WTC11 (cell line): Measurements from ENCODE around the gene OR2W3. TPM values are rescaled to one million over a fixed set of nuclear protein-coding genes. Genes with fewer than 3 reads are reported as not detected.

Experiments
- ATAC-seq: fragments of 200-7000 bp; cut with Tn5 transposase; 2 replicates; pipeline ENCODE4 v1.10.0; 2021; ENCODE audit warnings: mild to moderate bottlenecking, moderate library complexity
- CTCF ChIA-PET: fragments of 300-600 bp; sonication (Branson Sonifier 250); formaldehyde crosslinking; loops from one replicate; lab custom pipeline; 2021; ENCODE audit warnings: antibody characterized with exemption; lab: Charles Lee
- POLR2A ChIA-PET: fragments of 350-600 bp; sonication (Branson Sonifier 250); formaldehyde crosslinking; loops from one replicate; lab custom pipeline; 2021; ENCODE audit warnings: antibody characterized with exemption; lab: Charles Lee
- DNase-seq: peaks from one replicate; pipeline ENCODE4 v3.0.0; 2021; ENCODE audit warnings: low spot score
- H3K27ac Mint-ChIP-seq: 2 replicates; pipeline ENCODE4 v1.8.0; 2021; ENCODE audit warnings: mixed read lengths
- H3K27me3 Mint-ChIP-seq: 2 replicates; pipeline ENCODE4 v1.8.0; 2021; ENCODE audit warnings: low read depth, mild to moderate bottlenecking, moderate library complexity, mixed read lengths
- H3K36me3 Mint-ChIP-seq: 2 replicates; pipeline ENCODE4 v1.8.0; 2021; ENCODE audit warnings: mixed read lengths
- H3K4me1 Mint-ChIP-seq: 2 replicates; pipeline ENCODE4 v1.8.0; 2022; ENCODE audit warnings: mixed read lengths
- H3K4me3 Mint-ChIP-seq: 2 replicates; pipeline ENCODE4 v1.8.0; 2021; ENCODE audit warnings: mild to moderate bottlenecking, moderate library complexity, mixed read lengths
- H3K9me3 Mint-ChIP-seq: 2 replicates; pipeline ENCODE4 v1.8.0; 2021; ENCODE audit warnings: mixed read lengths
- ESRRA ChIP-seq: sonication (generic); formaldehyde crosslinking; IDR thresholded peaks from 2 replicates; pipeline ENCODE4 v1.8.1; 2022; ENCODE audit warnings: mild to moderate bottlenecking, missing genetic modification reagents, borderline replicate concordance
- FOXK1 ChIP-seq: sonication (generic); formaldehyde crosslinking; IDR thresholded peaks from 2 replicates; pipeline ENCODE4 v1.8.0; 2022; ENCODE audit warnings: mild to moderate bottlenecking, moderate library complexity, missing genetic modification reagents
- FOXP1 ChIP-seq: sonication (generic); formaldehyde crosslinking; IDR thresholded peaks from 2 replicates; pipeline ENCODE4 v1.8.0; 2022; ENCODE audit warnings: missing genetic modification reagents, mild to moderate bottlenecking, moderate library complexity, borderline replicate concordance
- GTF2I ChIP-seq: fragments of 250-450 bp; sonication (Bioruptor Pico); conservative IDR thresholded peaks from 2 replicates; pipeline ENCODE4 v1.4.0; 2021; ENCODE audit warnings: mild to moderate bottlenecking
- NR2C2 ChIP-seq: sonication (generic); formaldehyde crosslinking; IDR thresholded peaks from 2 replicates; pipeline ENCODE4 v1.8.0; 2022; ENCODE audit warnings: mild to moderate bottlenecking, missing genetic modification reagents
- PRRX2 ChIP-seq: fragments of 250-450 bp; sonication (Bioruptor Pico); IDR thresholded peaks from 2 replicates; pipeline ENCODE4 v1.8.0; 2021; ENCODE audit warnings: mild to moderate bottlenecking
- TP53 ChIP-seq: sonication (generic); formaldehyde crosslinking; IDR thresholded peaks from 2 replicates; pipeline ENCODE4 v1.8.1; 2023; ENCODE audit warnings: mild to moderate bottlenecking, missing genetic modification reagents
- ZNF232 ChIP-seq: sonication (generic); formaldehyde crosslinking; IDR thresholded peaks from 2 replicates; pipeline ENCODE4 v1.8.0; 2022; ENCODE audit warnings: mild to moderate bottlenecking, missing genetic modification reagents
- ZNF263 ChIP-seq: sonication (generic); formaldehyde crosslinking; IDR thresholded peaks from 2 replicates; pipeline ENCODE4 v1.8.1; 2022; ENCODE audit warnings: low read depth, mild to moderate bottlenecking, moderate library complexity, missing genetic modification reagents
- ZNF317 ChIP-seq: sonication (generic); formaldehyde crosslinking; IDR thresholded peaks from 2 replicates; pipeline ENCODE4 v1.8.1; 2023; ENCODE audit warnings: low read depth, mild to moderate bottlenecking, moderate library complexity, missing genetic modification reagents, borderline replicate concordance
- ZNF416 ChIP-seq: fragments of 250-450 bp; sonication (Bioruptor Pico); IDR thresholded peaks from 2 replicates; pipeline ENCODE4 v1.9.0; 2021; ENCODE audit warnings: mild to moderate bottlenecking, inconsistent platforms
- total RNA-seq: library from RNA; stranded (reverse); gene quantifications from 3 replicates; pipeline ENCODE4 v1.2.3, GENCODE V29; 2021
- TF ChIP-seq, protein P1 (sequence below): sonication (generic); formaldehyde crosslinking; IDR thresholded peaks from 2 replicates; pipeline ENCODE4 v1.8.1; 2022; ENCODE audit warnings: missing genetic modification reagents, borderline replicate concordance
- TF ChIP-seq, protein P2 (sequence below): sonication (generic); formaldehyde crosslinking; IDR thresholded peaks from 2 replicates; pipeline ENCODE4 v1.8.1; 2023; ENCODE audit warnings: mild to moderate bottlenecking, missing genetic modification reagents, moderate library complexity
- TF ChIP-seq, protein P3 (sequence below): fragments of 250-450 bp; sonication (Bioruptor Pico); IDR thresholded peaks from 2 replicates; pipeline ENCODE4 v1.9.0; 2021; ENCODE audit warnings: moderate library complexity, mild to moderate bottlenecking, inconsistent platforms, borderline replicate concordance
- TF ChIP-seq, protein P4 (sequence below): sonication (generic); formaldehyde crosslinking; IDR thresholded peaks from 2 replicates; pipeline ENCODE4 v1.8.0; 2022; ENCODE audit warnings: mild to moderate bottlenecking, missing genetic modification reagents
- TF ChIP-seq, protein P5 (sequence below): sonication (generic); formaldehyde crosslinking; conservative IDR thresholded peaks from 2 replicates; pipeline ENCODE4 v1.8.1; 2023; ENCODE audit warnings: mild to moderate bottlenecking, low read depth, missing genetic modification reagents, moderate library complexity
- TF ChIP-seq, protein P6 (sequence below): fragments of 250-450 bp; sonication (Bioruptor Pico); IDR thresholded peaks from 2 replicates; pipeline ENCODE4 v1.8.0; 2021; ENCODE audit warnings: mild to moderate bottlenecking
- TF ChIP-seq, protein P7 (sequence below): fragments of 250-450 bp; sonication (Bioruptor Pico); conservative IDR thresholded peaks from 2 replicates; pipeline ENCODE4 v1.9.0; 2021; ENCODE audit warnings: mild to moderate bottlenecking
- TF ChIP-seq, protein P8 (sequence below): fragments of 250-450 bp; sonication (Bioruptor Pico); IDR thresholded peaks from 2 replicates; pipeline ENCODE4 v1.9.0; 2021; ENCODE audit warnings: mild to moderate bottlenecking

The OR2W3 gene
- total RNA-seq, 1 experiment from 2014 or later, result 0.17 TPM

DNA sequence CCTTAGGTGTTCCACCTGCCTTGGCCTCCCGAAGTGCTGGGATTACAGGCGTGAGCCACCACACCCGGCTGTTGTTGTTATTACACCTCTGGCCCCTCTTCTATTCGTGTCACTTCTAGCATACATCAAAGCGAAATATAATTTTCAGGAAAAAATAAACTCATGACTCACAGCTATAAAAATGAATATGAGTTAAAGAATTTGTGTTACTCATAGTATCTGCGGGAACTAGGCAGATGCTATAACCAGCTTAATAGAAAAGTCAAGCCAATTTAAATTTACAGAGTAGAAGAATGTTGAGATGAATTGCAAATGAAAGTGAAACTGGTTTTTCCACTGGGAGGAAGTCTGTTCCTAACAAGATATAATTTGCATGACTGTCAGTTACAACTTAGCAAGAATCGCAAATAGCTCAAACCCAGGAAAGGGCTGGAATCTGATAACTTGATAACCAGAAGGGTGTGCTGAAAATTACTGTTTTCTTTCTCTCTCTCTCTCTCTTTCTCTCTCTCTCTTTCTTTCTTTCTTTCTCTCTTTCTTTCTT, 11.2 kb downstream of the OR2W3 start:
- H3K4me1 Mint-ChIP-seq, result peaks cover 54% of the 10 kb centered on the region
- DNase-seq (no peak), ATAC-seq (peak; percentile 79)
- ChIA-PET POLR2A (no interaction called here), CTCF (interaction anchor here (0.6 to 0.7 kb wide), 2 partner anchors 12 to 31 kb away, joined by 3 read pairs; no protein-coding TSS in a partner anchor)
- H3K27ac Mint-ChIP-seq, result peak overlapping the region; percentile 84
- TF ChIP-seq, protein P1, sequence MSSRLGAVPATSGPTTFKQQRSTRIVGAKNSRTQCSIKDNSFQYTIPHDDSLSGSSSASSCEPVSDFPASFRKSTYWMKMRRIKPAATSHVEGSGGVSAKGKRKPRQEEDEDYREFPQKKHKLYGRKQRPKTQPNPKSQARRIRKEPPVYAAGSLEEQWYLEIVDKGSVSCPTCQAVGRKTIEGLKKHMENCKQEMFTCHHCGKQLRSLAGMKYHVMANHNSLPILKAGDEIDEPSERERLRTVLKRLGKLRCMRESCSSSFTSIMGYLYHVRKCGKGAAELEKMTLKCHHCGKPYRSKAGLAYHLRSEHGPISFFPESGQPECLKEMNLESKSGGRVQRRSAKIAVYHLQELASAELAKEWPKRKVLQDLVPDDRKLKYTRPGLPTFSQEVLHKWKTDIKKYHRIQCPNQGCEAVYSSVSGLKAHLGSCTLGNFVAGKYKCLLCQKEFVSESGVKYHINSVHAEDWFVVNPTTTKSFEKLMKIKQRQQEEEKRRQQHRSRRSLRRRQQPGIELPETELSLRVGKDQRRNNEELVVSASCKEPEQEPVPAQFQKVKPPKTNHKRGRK (CRISPR knock-in tag), result peak; percentile 97
- TF ChIP-seq ZNF416 (CRISPR knock-in tag), result no peak
- 0 out of 2 replicates have a peak overlapping the region, but pooled peaks have one; percentile 6 for H3K4me3 Mint-ChIP-seq
- H3K27me3 Mint-ChIP-seq, result peaks cover 11% of the 10 kb centered on the region
- peaks cover 66% of the 10 kb centered on the region for H3K36me3 Mint-ChIP-seq
- H3K9me3 Mint-ChIP-seq, result peaks cover 73% of the 10 kb centered on the region

DNA sequence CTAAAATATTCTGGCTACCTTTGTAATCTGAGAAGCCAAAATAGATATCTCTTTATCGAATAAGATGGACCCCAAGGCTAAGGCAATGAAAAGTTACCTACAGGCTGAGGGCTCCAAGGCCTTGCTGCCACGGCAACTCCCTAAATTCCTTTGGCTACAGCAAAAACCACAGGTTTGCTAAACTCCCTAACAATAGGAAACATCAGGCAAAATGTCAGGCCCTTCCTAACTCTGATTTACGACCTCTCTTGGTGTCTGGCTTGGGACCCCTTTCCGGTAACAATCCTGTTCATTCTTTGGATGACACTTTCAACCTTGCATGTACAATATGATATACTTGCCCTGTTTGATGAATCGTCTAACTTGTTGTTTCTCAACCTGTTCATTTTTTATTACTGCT, 13.4 kb downstream of the OR2W3 start:
- CTCF ChIA-PET, result no interaction called here
- H3K9me3 Mint-ChIP-seq, result peaks cover 74% of the 10 kb centered on the region
- peaks cover 70% of the 10 kb centered on the region for H3K36me3 Mint-ChIP-seq
- H3K27ac Mint-ChIP-seq, result no peak overlapping the region
- peaks cover 11% of the 10 kb centered on the region for H3K27me3 Mint-ChIP-seq
- no peak for ATAC-seq
- peaks cover 44% of the 10 kb centered on the region for H3K4me1 Mint-ChIP-seq
- TF ChIP-seq ZNF317 (CRISPR knock-in tag) (no peak), NR2C2 (CRISPR knock-in tag) (no peak), FOXK1 (CRISPR knock-in tag) (no peak), PRRX2 (no peak), ZNF232 (CRISPR knock-in tag) (no peak), FOXP1 (CRISPR knock-in tag) (no peak)
- TF ChIP-seq, protein P2, sequence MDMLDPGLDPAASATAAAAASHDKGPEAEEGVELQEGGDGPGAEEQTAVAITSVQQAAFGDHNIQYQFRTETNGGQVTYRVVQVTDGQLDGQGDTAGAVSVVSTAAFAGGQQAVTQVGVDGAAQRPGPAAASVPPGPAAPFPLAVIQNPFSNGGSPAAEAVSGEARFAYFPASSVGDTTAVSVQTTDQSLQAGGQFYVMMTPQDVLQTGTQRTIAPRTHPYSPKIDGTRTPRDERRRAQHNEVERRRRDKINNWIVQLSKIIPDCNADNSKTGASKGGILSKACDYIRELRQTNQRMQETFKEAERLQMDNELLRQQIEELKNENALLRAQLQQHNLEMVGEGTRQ (CRISPR knock-in tag), result no peak
- TF ChIP-seq, protein P3, sequence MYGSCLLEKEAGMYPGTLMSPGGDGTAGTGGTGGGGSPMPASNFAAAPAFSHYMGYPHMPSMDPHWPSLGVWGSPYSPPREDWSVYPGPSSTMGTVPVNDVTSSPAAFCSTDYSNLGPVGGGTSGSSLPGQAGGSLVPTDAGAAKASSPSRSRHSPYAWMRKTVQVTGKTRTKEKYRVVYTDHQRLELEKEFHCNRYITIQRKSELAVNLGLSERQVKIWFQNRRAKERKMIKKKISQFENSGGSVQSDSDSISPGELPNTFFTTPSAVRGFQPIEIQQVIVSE, result no peak
- TF ChIP-seq, protein P4, sequence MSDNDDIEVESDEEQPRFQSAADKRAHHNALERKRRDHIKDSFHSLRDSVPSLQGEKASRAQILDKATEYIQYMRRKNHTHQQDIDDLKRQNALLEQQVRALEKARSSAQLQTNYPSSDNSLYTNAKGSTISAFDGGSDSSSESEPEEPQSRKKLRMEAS (CRISPR knock-in tag), result no peak
- TF ChIP-seq, protein P5, sequence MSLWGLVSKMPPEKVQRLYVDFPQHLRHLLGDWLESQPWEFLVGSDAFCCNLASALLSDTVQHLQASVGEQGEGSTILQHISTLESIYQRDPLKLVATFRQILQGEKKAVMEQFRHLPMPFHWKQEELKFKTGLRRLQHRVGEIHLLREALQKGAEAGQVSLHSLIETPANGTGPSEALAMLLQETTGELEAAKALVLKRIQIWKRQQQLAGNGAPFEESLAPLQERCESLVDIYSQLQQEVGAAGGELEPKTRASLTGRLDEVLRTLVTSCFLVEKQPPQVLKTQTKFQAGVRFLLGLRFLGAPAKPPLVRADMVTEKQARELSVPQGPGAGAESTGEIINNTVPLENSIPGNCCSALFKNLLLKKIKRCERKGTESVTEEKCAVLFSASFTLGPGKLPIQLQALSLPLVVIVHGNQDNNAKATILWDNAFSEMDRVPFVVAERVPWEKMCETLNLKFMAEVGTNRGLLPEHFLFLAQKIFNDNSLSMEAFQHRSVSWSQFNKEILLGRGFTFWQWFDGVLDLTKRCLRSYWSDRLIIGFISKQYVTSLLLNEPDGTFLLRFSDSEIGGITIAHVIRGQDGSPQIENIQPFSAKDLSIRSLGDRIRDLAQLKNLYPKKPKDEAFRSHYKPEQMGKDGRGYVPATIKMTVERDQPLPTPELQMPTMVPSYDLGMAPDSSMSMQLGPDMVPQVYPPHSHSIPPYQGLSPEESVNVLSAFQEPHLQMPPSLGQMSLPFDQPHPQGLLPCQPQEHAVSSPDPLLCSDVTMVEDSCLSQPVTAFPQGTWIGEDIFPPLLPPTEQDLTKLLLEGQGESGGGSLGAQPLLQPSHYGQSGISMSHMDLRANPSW (CRISPR knock-in tag), result no peak
- POLR2A ChIA-PET, result no interaction called here
- no peak for DNase-seq
- no peak overlapping the region for H3K4me3 Mint-ChIP-seq

DNA sequence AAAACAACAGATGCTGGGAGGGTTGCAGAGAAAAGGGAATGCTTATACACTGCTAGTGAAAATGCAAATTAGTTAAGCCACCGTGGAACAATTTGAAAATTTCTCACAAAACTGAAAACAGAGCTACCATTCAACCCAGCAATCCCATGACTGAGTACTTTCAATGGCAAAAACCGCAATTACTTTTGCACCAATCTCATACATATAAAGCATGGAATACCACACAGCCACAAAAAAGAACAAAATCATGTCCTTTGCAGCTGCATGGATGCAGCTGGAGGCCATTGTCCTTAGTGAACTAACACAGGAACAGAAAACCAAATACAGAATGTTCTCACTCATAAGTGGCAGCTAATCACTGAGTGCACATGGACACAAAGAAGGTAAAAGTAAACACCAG, 18.4 kb downstream of the OR2W3 start:
- Mint-ChIP-seq H3K4me3 (no peak overlapping the region), H3K9me3 (peaks cover 60% of the 10 kb centered on the region), H3K27ac (no peak overlapping the region), H3K36me3 (peaks cover 37% of the 10 kb centered on the region), H3K27me3 (no peaks in the 10 kb centered on the region; the same call in 1 of the 2 replicates), H3K4me1 (peaks cover 4% of the 10 kb centered on the region)
- POLR2A ChIA-PET, result no interaction called here
- CTCF ChIA-PET, result no interaction called here
- ATAC-seq, result no peak
- DNase-seq, result no peak
- TF ChIP-seq, protein P3, result no peak
- TF ChIP-seq TP53 (CRISPR knock-in tag) (no peak), GTF2I (CRISPR knock-in tag) (no peak), ZNF263 (CRISPR knock-in tag) (no peak), ESRRA (CRISPR knock-in tag) (no peak)
- TF ChIP-seq, protein P6, sequence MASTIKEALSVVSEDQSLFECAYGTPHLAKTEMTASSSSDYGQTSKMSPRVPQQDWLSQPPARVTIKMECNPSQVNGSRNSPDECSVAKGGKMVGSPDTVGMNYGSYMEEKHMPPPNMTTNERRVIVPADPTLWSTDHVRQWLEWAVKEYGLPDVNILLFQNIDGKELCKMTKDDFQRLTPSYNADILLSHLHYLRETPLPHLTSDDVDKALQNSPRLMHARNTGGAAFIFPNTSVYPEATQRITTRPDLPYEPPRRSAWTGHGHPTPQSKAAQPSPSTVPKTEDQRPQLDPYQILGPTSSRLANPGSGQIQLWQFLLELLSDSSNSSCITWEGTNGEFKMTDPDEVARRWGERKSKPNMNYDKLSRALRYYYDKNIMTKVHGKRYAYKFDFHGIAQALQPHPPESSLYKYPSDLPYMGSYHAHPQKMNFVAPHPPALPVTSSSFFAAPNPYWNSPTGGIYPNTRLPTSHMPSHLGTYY (CRISPR knock-in tag), result no peak
- TF ChIP-seq, protein P7, sequence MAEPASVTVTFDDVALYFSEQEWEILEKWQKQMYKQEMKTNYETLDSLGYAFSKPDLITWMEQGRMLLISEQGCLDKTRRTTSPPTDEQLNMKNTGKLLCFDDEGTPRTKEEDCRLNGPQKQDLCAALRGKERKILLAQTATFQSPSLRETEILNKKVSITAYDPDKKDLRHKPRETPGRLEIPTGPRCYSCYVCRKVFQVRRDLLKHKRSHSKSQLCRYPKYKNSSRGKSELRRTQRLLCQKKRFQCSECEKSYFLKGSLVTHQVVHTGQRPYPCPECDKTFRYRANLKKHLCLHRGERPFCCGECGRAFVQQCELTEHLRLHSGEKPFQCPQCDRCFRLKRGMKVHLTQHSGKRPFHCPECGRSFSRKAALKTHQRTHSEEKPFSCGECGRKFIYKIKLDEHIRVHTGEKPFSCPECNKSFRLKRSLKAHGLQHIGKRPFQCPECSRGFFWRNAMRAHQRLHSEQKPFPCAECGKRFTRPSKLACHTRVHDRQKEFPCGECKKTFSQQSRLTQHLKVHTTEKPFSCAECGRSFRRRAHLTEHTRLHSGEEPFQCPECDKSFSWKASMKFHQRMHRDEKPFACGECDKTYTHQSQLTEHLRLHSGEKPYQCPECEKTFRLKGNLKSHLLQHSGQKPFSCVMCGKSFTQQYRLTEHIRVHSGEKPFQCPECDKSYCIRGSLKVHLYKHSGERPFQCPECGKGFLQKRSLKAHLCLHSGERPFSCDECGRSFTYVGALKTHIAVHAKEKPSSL (CRISPR knock-in tag), result no peak
- TF ChIP-seq, protein P8, sequence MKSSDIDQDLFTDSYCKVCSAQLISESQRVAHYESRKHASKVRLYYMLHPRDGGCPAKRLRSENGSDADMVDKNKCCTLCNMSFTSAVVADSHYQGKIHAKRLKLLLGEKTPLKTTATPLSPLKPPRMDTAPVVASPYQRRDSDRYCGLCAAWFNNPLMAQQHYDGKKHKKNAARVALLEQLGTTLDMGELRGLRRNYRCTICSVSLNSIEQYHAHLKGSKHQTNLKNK (CRISPR knock-in tag), result no peak
